ENCODE measurements around the gene SEMA3D. TPM values are rescaled to one million over a fixed set of nuclear protein-coding genes. Genes with fewer than 3 reads are reported as not detected.

SEMA3D gene
- total and polyA plus RNA-seq, 12 donors: 0.80 to 9.3 (median 6.6) TPM

GRCh38 chr7:85215098-85215497 is 28.2 kb upstream of the SEMA3D start:
- no peaks in the 10 kb centered on the region for H3K27me3 ChIP-seq
- no peaks in the 10 kb centered on the region for H3K9me3 ChIP-seq (replicated peaks in 1 of 3)
- no peak overlapping the region for H3K4me3 ChIP-seq
- no peaks in the 10 kb centered on the region for H3K4me1 ChIP-seq (replicated peaks in 1 of 2)
- H3K27ac ChIP-seq: no peak overlapping the region
- intact Hi-C loops (cut with DNase I): no loop called here
- DNase-seq: no peak
- no peaks in the 10 kb centered on the region for H3K36me3 ChIP-seq (replicated peaks in 1 of 2)
- no peak for TF ChIP-seq POLR2A (IDR thresholded peaks at IDR 0.05)
- WGBS, 4 donors: 90 to 97% (median 93%) methylated on average over 1 of the region's 1 CpG

- H3K27ac ChIP-seq: no peak overlapping the region
- no peak for TF ChIP-seq POLR2A (IDR thresholded peaks at IDR 0.05)
- TF ChIP-seq CTCF (IDR thresholded peaks at IDR 0.05): no peak
- 69 to 88% (median 80%) methylated on average over 1 of the region's 1 CpG for WGBS, 4 donors
These were observed 26.6 kb upstream of the SEMA3D start for GRCh38 chr7:85213500-85213899.

GRCh38 chr7:85205754-85206153 is 18.9 kb upstream of the SEMA3D start:
- H3K4me3 ChIP-seq: no peak overlapping the region
- H3K4me1 ChIP-seq (replicated peaks in 1 of 2): no peaks in the 10 kb centered on the region
- H3K36me3 ChIP-seq (replicated peaks in 1 of 2): no peaks in the 10 kb centered on the region
- TF ChIP-seq POLR2A (IDR thresholded peaks at IDR 0.05): no peak
- TF ChIP-seq CTCF (IDR thresholded peaks at IDR 0.05): no peak
- H3K9me3 ChIP-seq (replicated peaks in 1 of 3): no peaks in the 10 kb centered on the region
- peaks cover 2% of the 10 kb centered on the region for H3K27me3 ChIP-seq
- 53 to 60% (median 55%) methylated on average over 2 of the region's 2 CpGs for WGBS, 4 donors
- intact Hi-C loops (cut with DNase I): no loop called here
- DNase-seq: peak in 2 of 7 donors; percentile 1 to 49
- no peak overlapping the region for H3K27ac ChIP-seq

More at GRCh38 chr7:85213500-85213899, 26.6 kb upstream of the SEMA3D start:
- no peak overlapping the region for H3K4me3 ChIP-seq
- no peaks in the 10 kb centered on the region for H3K9me3 ChIP-seq (replicated peaks in 1 of 3)
- no peaks in the 10 kb centered on the region for H3K4me1 ChIP-seq (replicated peaks in 1 of 2)
- H3K27me3 ChIP-seq: no peaks in the 10 kb centered on the region
- H3K36me3 ChIP-seq (replicated peaks in 1 of 2): no peaks in the 10 kb centered on the region
- DNase-seq: no peak
- intact Hi-C loops (cut with DNase I): no loop called here

- no peak overlapping the region for H3K27ac ChIP-seq
- WGBS, 4 donors: 44 to 93% (median 56%) methylated on average over 2 of the region's 2 CpGs
These were observed 17.6 kb upstream of the SEMA3D start for GRCh38 chr7:85204496-85204895.

More at GRCh38 chr7:85204496-85204895, 17.6 kb upstream of the SEMA3D start:
- Histone ChIP-seq H3K27me3 (peaks cover 4% of the 10 kb centered on the region), H3K4me1 (replicated peaks in 1 of 2) (no peaks in the 10 kb centered on the region), H3K9me3 (replicated peaks in 1 of 3) (no peaks in the 10 kb centered on the region), H3K4me3 (no peak overlapping the region), H3K36me3 (replicated peaks in 1 of 2) (no peaks in the 10 kb centered on the region)
- DNase-seq: no peak
- TF ChIP-seq CTCF (IDR thresholded peaks at IDR 0.05): no peak
- TF ChIP-seq POLR2A (IDR thresholded peaks at IDR 0.05): no peak
- intact Hi-C loops (cut with DNase I): no loop called here
